AG20443 (cell line): ENCODE data around the gene SH3BP5.
A peak's percentile ranks its signal among the peaks of the same experiment; 100 is the strongest.

ENCODE experiments used
- DNase-seq: peaks from one replicate; pipeline ENCODE4 v3.0.0; 2012; ENCODE audit warnings: low spot score, mixed read lengths

The SH3BP5 gene

DNA sequence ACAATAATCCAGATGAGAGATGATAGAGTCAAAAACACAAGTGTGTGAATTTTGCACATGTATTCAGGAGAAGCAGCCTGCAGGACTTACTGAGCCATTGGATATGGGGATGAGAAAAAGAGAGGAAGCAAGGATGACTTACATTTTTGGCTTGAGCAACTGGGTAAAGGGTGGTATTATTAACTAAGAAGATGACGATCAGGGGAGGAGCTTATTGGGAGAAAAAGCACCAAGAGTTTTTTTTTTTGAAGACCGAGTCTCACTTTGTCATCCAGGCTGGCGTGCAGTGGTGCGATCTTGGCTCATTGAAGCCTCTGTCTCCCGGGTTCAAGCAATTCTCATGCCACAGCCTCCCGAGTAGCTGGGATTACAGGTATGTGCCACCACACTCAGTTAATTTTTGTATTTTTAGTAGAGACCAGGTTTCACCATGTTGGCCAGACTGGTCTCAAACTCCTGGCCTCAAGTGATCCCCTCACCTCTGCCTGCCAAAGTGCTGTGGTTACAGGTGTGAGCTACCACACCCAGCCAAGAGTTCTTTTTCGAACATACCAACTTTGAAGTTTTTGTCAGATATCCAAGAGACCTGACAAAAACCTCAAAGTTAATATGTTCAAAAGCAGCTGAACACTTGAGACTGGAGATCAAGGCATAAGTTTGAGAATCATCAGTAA lies 14.8 kb upstream of the SH3BP5 start:
- DNase-seq = no peak

DNA sequence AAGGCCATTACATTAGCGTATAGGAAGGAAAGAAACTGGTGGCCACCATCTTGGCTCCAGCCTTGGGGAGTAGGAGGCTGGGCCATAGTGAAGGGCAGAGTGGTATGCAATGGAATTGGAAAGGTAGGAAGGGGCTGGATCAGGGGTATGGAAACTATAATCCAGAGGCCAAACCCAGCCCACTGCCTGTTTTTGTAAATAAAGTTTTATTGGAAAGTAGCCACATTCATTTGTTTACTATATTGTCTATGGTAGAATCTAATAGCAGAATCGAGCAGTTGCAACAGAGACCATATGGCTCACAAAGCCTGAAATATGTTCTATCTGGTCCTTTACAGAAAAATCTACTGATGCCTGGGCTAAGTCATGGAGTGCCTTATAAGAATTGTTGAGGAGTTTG lies 14.1 kb upstream of the SH3BP5 start:
- DNase-seq = no peak

DNA sequence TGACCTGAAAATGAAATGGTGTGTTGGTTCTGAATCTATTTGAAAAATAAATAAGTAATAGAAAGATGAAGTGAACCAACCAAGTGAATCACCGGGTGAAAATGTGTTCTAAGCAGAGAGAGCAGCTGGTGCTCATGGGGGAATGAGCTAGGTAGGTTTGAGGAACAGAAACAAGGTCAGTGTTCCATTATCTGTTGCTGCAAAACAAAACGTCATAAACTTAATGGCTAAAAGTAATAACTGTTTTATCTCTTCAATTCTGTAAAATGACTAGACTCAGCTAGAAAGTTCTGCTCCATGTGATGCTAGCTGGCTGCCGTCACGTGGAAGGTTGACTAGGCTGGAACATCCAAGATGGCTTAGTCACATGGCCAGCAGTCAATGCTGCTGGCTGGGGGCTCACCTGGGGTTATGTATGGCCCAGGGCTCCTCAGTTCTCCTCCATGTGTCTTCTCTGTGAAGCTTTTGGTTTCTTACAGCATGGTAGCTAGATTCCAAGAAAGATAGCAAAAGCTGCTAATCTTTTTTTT lies 13.3 kb upstream of the SH3BP5 start:
- no peak for DNase-seq

DNA sequence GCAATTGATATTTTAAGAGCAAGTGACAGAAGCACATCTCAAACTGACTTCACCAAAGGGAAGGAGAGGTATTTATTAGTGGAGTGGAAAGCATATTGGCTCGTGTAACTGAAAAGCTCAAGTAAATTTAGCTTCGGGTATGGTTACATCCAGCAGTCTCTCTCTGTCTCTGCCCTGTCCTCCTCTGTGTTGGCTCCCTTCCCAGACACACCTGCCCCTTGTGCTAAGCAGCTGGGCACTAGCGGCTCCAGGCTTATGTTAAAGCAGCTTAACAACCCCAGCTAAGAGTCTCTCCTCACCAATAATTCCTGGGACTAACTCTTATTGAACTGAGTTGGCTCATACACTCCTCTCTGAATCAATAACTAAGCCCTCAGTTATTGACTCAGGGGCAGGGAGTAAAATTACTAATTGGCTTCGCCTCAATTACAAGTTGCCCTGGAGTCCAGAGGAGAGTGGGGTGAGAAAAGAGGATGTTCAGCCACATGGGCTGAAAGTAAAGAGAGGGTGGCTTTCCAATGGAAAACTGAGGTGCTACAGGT lies 12.8 kb upstream of the SH3BP5 start:
- DNase-seq = no peak

DNA sequence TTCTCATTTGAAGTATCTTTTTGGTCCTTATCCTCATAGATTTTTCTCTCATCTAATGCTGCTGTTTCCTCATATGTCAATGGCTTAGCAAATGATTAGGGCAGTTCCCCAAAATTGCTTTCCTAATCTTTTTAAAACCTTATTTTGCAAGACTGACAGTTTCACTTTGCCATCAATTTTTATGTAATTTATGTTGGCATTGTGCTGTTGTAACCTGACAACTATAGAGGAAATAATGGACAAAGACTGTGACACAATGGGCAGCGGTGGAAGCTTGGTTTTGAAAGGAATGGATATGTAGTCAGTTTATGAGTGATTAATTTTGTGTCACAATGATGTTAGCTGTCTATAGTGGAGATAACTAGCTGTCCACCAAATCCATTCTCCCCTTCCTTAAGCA lies 10.6 kb upstream of the SH3BP5 start:
- no peak for DNase-seq

DNA sequence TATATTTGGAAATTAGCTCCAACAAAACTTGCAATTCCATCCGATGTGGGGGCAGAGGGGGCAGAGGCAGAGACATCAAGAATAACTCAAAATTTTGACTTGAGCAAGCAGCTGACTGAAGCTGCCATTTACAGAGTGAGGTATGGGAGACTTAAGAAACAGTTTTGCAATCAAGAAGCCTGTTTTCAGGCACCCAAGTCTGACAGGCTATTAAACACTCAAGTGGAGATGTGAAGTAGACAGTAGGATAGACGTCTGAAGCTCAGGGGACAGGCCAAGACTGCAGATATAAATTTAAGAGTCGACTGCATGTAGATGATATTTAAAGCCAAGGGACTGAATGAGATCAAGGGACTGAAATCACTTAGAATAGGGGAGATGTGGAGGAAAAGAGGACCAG lies 9.9 kb upstream of the SH3BP5 start:
- DNase-seq = no peak

DNA sequence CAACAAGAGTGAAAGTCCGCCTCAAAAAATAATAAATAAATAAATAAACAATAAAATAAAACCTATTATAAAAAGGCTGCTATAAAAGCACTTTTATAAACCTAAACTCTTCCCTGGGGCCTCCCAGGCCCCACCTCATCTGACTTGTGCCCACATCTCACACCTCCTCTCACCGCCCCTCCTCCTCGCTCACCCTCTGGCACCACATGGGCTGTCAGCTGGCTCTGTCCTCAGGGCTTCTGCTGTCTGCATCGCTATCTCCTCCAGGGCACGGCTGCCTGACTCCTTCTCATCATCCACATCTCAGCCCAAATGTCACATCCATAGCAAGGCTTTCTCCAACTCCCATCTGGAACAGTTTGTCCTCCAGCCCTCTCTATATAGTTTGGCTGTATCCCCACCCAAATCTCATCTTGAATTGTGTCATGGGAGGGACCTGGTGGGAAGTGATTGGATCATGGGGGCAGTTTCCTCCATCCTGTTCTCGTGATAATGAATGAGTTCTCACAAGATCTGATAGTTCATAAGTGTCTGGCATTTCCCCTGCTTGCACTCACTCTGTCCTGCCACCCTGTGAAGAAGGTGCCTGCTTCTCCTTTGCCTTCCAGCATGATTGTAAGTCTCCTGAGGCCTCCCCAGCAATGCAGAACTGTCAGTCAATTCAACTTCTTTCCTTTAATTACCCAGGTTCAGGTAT lies 8.8 kb upstream of the SH3BP5 start:
- no peak for DNase-seq

DNA sequence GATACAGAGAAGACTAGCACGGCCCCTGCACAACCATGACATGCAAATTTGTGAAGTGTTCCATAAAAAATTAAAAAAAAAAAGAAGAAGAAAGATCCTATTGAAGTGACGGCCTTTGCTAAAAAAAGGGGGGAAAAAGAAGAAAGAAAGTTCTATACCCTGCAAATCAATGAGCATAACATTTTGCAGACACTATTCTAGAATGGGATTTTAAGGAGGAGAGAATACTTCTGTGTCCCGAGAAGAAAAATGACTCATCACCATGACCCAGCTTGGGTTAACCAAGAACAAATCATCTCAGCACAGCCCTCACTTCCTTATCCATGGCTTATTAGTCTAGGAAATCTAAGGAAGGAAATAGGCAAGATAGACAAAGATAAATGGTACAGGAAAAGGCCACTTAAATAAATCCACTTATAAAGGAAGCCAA lies 7.4 kb upstream of the SH3BP5 start:
- peak; percentile 78 for DNase-seq

DNA sequence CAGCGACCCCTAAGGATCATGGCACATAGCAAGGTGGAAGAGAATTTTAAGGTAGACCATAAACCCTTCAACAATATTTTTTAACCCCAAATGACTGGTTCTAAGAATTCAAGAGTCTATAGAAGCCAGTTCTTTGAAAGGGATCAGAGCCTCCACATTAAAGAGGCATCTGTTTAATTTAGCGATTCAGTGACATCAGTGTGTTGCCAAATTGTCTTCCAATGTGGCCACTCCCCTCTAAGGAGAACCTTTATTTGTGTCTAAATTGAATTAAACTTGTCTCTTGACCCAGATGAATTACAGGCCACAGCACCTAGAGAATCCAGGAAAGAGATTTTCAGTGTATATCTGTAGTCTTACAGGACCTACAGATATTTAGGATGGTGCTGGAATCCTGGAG lies 6.6 kb upstream of the SH3BP5 start:
- no peak for DNase-seq

DNA sequence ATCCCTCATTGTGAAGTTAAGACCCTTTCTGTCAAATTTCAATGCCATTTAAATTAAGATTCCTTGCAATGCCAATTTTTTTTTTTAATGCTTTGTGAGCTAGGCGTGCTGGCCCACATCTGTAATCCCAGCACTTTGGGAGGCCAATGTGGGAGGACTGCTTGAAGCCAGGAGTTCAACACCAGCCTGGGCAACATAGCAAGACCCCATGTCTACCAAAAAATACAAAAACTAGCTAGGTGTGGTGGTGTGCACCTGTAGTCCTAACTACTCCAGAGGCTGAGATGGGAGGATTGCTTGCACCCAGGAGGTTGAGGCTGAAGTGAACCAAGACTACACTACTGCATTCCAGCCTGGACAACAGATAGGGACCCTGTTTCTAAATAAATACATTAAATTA lies 5.6 kb upstream of the SH3BP5 start:
- DNase-seq = no peak

DNA sequence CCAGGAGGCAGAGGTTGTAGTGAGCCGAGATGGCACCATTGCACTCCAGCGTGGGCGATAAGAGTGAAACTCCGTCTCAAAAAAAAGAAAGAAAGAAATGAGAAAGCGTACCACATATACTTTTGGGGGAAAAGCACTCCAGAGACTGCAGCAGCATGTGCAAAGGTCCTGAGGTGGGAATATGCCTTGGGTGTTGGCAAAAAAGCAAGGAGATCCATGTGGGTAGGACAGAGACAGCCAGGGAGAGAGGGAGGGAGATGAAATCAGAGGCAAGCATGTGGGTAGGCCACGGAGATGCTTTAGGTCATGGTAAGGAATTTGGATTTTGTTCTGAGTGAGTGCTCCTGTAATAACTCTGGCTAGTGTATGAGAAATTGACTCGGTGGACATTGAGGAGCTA lies 3.7 kb upstream of the SH3BP5 start:
- DNase-seq = no peak

DNA sequence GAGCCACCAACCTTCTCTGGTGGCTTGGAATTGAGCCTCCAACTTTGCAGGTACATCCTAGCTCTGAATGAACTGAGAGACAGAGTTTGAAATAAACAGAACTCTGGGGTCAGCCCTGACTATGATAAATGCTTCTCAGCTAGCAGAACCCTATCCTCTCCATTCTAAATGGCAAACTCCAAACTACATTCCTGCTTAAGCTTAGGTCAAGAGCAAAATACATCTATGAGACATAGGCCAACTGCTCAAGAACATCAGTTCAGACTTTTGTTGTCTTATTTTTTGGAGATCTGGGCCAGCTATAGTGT lies 1.5 kb upstream of the SH3BP5 start:
- DNase-seq = no peak

DNA sequence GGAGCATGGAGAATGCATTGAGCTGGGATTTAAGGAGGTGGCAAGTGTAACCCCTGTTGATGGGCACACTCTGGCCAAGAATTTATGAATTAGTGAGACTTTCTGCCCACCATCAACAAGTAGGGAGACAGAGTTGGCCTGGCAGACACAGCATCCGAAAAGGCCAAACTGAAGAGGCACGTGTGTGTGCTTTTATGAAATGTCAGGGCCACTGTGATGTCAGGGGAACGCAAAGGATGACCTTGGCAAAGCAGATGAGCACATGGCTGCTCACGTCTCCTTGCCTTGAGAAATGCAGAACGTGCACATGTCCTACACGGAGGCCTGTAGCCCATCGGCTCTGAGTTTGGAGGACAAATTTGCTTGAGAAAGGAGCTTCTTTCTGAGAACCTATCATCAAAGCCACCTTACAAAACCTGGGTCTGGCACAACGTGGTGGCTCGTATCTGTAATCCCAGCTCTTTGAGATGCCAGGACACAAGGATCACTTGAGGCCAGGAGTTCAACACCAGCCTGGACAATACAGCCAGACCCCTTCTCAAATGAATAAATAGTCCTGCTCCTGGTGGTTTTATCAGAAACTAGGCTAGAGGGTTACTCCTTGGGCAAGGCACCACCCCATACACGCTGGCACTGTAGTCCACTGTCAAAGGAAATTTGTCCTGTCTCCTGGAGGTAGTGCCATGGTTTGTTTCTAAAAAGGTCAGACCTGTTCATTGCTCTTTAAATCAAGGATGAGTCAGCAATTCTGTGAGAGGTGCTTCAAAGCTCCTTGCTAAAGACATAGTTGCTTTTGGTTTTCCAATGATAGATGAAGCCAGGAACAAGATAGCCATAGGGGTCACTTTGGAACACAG lies 941 bp upstream of the SH3BP5 start:
- DNase-seq = no peak

DNA sequence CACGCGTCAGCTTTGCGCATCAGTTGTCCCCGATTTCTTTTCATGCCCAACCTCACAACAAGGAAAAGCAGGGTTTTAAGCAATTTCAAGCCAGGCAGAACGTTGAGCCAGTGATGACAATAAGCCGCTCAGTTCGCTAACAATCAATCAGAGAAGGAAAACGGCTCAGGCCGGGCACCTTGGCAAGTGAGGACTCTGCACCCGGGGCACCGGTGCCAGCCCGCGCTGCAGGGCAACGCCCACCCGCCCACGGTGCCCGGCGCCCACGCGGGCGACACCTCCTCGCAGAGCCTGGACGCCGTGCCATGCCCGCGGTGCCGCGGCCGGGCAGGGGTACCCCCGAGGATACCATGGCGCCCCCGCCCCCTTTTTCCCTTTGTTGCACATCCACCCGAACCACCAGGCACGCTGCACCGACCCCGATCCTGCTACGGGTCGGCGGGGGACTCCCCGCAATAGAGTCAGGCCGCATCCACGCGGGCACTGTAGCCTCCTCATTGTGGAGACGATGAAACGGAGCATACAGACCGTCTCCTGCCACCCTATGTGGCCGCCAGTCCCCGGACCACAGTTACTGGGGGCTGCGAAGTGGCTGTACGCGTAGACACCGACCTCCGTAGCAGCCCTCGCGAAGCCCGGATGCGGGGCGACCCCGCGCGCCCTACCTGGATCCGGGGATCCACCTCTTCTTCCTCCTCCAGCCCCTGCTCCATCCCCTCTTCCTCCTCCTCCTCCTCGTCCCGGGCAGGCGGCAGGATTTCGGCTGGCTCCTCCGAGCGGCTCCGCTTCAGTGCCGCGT lies 581 bp downstream of the SH3BP5 start:
- peak; percentile 36 for DNase-seq

DNA sequence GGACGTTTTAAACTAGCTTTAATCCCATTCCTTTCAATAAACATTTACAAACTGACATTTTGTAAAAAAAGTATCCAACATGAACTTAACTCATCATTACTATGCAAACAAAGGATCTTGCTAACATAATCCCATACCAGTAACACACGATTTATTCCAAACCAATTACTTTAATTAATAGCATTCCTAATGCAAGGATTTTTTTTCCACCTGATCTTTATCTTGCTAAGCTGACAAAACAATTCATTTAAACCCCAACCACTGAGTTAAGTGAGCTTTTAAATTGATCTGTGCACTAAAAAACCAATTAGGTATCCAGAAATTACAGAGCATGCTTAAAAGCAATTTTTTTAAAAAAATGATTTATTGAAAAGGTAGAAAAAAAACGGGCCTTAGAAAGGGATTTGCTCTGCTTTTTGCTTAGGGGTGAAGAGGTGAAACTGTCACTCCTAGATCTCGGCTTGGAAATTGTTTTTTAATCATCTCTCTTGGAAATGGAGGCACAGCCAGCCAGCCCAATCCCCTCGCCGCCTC lies 1.2 kb downstream of the SH3BP5 start:
- DNase-seq = no peak

DNA sequence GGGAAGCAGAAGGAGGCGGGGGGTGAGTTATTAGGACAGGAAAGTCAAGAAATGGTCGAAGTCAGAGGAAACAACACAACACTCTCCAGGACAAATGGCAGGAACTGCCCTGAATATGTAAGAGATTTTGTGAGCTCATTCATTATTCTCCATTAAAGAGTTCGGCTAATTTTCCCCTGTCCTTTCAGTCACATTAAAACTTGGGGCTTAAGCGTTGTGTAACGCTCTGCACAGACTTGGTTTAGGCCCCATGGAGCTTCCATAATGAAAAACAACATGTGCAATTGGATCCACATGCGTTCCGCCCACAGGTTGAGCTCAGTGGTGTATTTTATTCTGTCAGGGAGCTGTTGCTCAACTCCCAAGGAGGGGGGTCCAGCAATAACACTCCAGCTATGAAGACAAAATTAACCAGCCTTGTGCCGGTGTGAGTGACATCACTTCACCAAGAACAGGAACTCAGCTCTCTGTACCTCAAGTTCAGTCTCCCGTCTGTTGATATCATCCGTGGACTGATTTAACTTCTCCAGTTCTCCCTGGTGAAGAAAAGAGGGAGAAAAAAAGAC lies 2.3 kb downstream of the SH3BP5 start:
- DNase-seq = peak; percentile 82

DNA sequence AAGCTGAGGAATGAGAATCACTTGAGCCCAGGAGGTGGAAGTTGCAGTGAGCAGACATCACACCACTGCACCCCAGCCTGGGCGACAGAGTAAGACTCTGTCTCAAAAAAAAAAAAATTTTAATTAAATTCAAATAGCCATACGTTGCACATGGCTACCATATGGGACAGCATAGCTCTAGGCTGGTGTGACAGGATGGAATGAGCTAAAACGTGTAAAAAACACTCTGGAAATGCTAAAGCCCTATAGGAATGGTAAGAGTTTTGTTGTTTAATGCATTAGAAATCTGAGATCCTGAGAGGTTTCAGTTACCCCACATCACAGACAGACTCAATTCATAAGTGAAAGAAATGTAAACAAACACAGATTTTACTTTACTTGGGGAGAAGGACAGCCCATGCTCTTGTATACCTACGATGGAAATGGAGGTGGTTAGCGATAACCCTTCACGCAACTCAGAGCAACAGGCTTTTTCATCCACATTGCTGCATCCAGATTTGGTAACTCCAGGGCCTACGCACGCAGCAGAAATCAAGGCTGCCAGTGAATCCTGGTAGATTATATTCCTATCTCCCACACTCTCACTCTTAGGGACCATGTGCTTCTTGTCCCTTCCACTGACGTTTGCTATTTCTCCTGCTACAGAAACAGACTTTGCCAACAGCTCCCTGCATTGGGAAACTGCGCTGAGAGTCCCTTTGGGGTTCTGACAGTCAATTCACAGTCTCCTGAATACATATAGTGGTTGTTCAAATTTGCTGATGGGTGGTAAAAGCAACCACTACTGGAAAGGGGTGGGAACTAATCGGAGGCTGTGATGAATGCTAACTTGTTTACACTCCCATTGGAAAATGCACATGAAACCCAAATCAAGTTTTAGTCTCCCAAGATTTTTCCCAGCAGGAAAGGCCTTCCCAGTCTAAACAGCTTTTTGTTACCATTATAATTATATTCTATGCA lies 3.1 kb downstream of the SH3BP5 start:
- DNase-seq = no peak

DNA sequence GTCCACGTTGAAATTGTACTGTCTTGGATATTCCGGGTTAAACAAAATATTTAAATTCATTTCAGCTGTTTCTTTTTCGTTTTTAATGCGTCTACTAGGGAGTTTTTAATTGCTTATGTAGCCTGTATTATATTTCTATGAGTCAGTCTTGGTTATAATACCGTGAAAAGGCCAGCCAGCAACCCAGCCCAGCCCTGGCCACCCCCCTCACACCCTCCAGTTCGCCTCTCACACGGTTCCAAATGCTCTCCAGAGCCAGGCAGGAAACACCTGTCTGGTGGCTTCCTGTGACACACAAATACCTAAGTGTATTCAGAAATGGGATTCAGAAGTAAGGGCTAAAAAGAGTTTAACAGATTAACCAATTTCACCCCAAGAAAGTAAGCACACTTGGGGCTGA lies 4.4 kb downstream of the SH3BP5 start:
- DNase-seq = peak; percentile 60

DNA sequence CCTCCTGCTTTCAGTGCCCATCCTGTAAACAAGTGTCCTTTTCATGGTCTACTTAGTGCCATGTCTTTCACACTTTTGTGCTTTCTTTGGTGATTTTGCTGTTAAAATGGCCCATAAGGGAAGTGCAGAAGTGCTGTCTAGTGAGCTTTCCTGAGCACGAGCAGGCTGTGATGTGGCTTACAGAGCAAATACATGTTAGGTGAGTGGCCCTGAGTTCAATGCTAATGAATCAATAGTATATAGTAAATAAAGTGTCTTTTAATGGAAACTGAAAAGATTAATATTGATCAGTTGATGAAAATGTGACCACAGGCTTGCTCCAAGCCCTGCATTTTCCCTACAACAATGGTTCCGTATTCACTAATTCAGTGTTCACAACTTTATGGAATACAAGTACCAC lies 5.7 kb downstream of the SH3BP5 start:
- DNase-seq = no peak

DNA sequence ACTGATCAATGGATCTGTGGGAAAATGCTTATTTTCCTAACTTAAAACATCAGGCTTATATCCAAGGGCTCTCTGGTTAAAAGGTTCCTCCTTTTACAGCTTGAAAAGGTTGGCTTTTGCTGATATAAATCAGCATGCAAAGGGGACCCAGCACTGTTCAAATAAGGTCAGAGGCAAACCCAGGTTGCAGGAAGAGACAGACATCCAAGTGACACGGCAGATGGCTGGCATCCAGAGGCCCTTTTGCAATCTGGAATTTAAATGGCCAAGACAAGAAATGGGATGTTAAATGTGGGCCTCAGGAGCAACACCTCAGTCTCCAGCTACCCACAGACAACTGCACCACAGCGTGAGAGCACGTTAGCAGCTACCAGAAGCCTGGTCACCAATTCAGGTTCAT lies 6.3 kb downstream of the SH3BP5 start:
- DNase-seq = no peak
